HFFc6 (cell line): Measurements from ENCODE around the gene FBRSL1. TPM values are rescaled to one million over a fixed set of nuclear protein-coding genes. Genes with fewer than 3 reads are reported as not detected.
"Not testable (repeated sequence)": the region's sequence is repeated elsewhere in the genome, so short reads cannot be mapped to it uniquely, and the experiment has no call there.

Source experiments
- DNase-seq: peaks from one replicate; pipeline ENCODE4 v3.0.0-alpha.2; 2018
- H3K27ac Mint-ChIP-seq: 2 replicates; pipeline ENCODE4 v1.8.0; 2020; ENCODE audit warnings: mild to moderate bottlenecking, mixed read lengths
- H3K27me3 Mint-ChIP-seq: 2 replicates; pipeline ENCODE4 v1.8.0; 2021; ENCODE audit warnings: mild to moderate bottlenecking, moderate library complexity, mixed read lengths; ENCODE audit not compliant: insufficient read depth
- H3K36me3 Mint-ChIP-seq: 2 replicates; pipeline ENCODE4 v1.8.0; 2021; ENCODE audit warnings: low read depth, mixed read lengths
- H3K4me1 Mint-ChIP-seq: 2 replicates; pipeline ENCODE4 v1.8.0; 2020; ENCODE audit warnings: low read depth, mixed read lengths
- H3K4me3 Mint-ChIP-seq: 2 replicates; pipeline ENCODE4 v1.8.0; 2020; ENCODE audit warnings: mild to moderate bottlenecking, moderate library complexity, mixed read lengths
- H3K9me3 Mint-ChIP-seq: 2 replicates; pipeline ENCODE4 v1.8.0; 2020; ENCODE audit warnings: mild to moderate bottlenecking, mixed read lengths
- total RNA-seq, 6 experiments: library from RNA; stranded (reverse); fragmentation: NEBNext Ultra II Directional; extraction: Animal tissue kit (Norgen Biotek cat#: 25700); gene quantifications; 2 replicates in 1 of 6; 3 replicates in 5 of 6; pipeline ENCODE4 v1.2.3, GENCODE V29; 2021
- TF ChIP-seq, protein P1 (sequence below): fragments of 200-600 bp; sonication (generic); IDR thresholded peaks from 2 replicates; pipeline ENCODE4 v1.5.0; 2021; ENCODE audit warnings: antibody characterized with exemption, mild to moderate bottlenecking

Gene FBRSL1
- total RNA-seq, 6 experiments from 2014 or later, result 25.1 to 34.0 (median 30.1) TPM

DNA sequence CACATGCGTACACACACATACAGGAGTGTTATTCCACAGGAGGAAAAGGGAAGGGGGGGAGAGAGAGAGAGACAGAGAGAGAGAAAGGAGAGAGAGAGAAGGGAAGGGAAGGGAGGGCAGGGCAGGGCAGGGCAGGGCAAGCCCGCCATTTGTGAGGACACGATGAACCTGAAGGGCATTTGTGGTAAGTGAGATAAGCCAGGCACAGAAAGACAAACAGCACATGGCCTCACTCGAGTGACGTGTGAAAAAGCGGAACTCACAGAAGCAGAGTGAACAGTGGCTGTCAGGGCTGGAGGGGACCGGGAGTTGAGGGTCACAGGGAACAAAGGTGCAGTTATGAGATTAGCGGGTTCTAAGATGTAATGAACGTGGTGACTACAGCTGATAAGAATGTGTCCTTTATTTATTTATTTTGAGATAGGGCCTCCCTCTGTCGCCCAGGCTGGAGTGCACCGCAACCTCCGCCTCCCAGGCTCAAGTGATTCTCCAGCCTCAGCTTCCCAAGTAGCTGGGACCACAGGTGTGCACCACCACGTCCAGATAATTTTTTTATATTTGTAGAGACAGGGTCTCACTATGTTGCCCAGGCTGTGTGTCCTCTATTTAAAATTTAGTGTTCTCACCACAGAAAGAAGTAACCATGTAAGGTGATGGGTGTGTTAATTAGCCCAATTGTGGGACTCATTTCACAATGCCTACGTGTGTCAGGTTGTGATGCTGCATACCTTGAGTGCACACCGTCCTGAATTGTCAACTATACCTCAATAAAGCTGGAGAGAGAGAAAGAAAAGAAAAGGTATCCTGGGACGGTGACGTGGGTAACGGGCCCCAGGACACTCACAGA is 18.7 kb upstream of the FBRSL1 start:
- TF ChIP-seq, protein P1, sequence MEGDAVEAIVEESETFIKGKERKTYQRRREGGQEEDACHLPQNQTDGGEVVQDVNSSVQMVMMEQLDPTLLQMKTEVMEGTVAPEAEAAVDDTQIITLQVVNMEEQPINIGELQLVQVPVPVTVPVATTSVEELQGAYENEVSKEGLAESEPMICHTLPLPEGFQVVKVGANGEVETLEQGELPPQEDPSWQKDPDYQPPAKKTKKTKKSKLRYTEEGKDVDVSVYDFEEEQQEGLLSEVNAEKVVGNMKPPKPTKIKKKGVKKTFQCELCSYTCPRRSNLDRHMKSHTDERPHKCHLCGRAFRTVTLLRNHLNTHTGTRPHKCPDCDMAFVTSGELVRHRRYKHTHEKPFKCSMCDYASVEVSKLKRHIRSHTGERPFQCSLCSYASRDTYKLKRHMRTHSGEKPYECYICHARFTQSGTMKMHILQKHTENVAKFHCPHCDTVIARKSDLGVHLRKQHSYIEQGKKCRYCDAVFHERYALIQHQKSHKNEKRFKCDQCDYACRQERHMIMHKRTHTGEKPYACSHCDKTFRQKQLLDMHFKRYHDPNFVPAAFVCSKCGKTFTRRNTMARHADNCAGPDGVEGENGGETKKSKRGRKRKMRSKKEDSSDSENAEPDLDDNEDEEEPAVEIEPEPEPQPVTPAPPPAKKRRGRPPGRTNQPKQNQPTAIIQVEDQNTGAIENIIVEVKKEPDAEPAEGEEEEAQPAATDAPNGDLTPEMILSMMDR, result no peak
- H3K27me3 Mint-ChIP-seq, result peaks cover 16% of the 10 kb centered on the region
- no peak for DNase-seq
- H3K36me3 Mint-ChIP-seq, result peaks cover 4% of the 10 kb centered on the region; the same call in 1 of the 2 replicates
- no peak overlapping the region for H3K4me3 Mint-ChIP-seq
- H3K9me3 Mint-ChIP-seq, result peaks cover 6% of the 10 kb centered on the region
- H3K27ac Mint-ChIP-seq, result no peak overlapping the region
- H3K4me1 Mint-ChIP-seq, result no peaks in the 10 kb centered on the region

DNA sequence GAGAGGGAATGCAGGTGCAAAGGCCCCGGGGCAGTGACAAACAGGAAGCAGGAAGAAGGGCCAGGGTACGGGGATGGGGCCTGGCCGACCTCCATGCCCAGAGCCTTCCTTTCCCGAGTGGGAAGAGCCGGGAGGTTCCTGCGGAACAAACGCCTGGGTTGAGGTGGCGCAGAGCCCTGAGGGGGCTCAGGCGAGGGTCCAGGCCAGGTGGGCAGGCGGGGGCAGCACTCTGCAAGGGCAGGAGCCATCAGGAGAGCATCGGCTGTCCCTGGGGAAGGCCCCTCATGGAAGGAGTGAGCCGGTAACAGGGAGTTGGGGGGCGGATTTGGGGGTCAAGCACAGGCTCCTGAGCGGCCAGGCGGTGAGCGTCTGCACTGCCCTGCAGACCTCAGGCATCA is 18.1 kb upstream of the FBRSL1 start:
- Mint-ChIP-seq H3K27me3 (peaks cover 16% of the 10 kb centered on the region), H3K4me1 (no peaks in the 10 kb centered on the region), H3K36me3 (peaks cover 4% of the 10 kb centered on the region; the same call in 1 of the 2 replicates), H3K4me3 (no peak overlapping the region), H3K9me3 (peaks cover 8% of the 10 kb centered on the region), H3K27ac (no peak overlapping the region)
- TF ChIP-seq, protein P1, result no peak
- no peak for DNase-seq

DNA sequence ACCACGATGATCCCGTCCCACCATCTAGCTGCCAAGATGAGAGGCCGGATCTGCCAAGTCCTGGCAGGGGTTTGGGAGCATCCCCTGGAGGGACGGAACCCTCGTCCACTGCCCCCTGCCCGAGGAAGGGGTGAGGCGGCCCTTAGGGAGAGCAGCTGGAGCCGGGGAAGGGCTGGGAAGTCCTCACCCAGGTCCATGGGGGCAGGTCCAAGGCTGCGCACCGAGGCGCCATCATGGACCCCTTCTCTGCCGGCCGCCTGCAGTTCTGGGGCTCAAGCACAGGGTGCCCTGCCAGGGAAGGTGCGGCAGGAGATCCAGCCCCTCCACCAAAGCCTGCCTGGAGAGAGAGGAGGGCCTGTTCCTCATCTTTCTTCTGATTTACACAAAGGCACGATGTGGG is 17.6 kb upstream of the FBRSL1 start:
- no peak for DNase-seq
- H3K27me3 Mint-ChIP-seq, result peaks cover 16% of the 10 kb centered on the region
- peaks cover 4% of the 10 kb centered on the region; the same call in 1 of the 2 replicates for H3K36me3 Mint-ChIP-seq
- H3K9me3 Mint-ChIP-seq, result peaks cover 8% of the 10 kb centered on the region
- TF ChIP-seq, protein P1, result no peak
- no peak overlapping the region for H3K4me3 Mint-ChIP-seq
- H3K27ac Mint-ChIP-seq, result no peak overlapping the region
- H3K4me1 Mint-ChIP-seq, result no peaks in the 10 kb centered on the region

DNA sequence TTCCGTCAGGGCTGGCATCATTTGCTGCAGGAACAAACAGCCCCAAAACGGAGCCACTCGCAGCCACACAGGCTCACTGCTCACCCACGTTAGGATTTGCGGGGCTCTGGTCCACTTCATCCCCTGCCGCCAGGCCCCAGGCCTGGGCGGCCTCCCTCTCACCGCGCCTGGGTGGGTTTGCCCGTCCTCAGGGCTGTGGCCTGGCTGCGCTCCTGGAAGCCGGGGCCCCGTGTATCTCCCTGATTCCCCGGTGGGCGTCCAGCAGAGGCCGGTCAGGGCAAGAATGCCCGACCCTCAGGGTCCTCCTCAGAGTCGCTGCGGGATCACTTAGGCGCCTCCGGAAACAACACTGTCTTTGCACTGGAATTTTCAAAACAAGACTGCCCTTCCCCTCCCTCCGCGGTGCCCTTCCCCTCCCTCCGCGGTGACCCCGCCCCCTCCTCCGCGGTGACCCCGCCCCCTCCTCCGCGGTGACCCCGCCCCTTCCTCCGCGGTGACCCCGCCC is 15.7 kb upstream of the FBRSL1 start:
- no peak overlapping the region for H3K27ac Mint-ChIP-seq
- TF ChIP-seq, protein P1, result no peak
- H3K4me3 Mint-ChIP-seq, result no peak overlapping the region
- peaks cover 14% of the 10 kb centered on the region for H3K27me3 Mint-ChIP-seq
- H3K9me3 Mint-ChIP-seq, result peaks cover 8% of the 10 kb centered on the region
- no peak for DNase-seq
- H3K36me3 Mint-ChIP-seq, result peaks cover 4% of the 10 kb centered on the region; the same call in 1 of the 2 replicates
- no peaks in the 10 kb centered on the region for H3K4me1 Mint-ChIP-seq

DNA sequence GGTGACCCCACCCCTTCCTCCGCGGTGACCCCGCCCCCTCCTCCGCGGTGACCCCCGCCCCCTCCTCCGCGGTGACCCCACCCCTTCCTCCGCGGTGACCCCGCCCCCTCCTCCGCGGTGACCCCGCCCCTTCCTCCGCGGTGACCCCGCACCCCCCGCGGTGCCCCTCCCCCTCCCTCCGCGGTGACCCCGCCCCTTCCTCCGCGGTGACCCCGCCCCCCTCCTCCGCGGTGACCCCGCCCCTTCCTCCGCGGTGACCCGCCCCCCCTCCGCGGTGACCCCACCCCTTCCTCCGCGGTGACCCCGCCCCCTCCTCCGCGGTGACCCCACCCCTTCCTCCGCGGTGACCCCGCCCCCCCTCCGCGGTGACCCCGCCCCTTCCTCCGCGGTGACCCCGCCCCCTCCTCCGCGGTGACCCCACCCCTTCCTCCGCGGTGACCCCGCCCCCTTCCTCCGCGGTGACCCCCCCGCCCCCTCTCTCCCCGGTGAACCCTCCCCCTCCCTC is 15.1 kb upstream of the FBRSL1 start:
- peaks cover 14% of the 10 kb centered on the region for H3K27me3 Mint-ChIP-seq
- not testable (repeated sequence) for H3K4me1 Mint-ChIP-seq, H3K36me3 Mint-ChIP-seq, DNase-seq, H3K27ac Mint-ChIP-seq, H3K4me3 Mint-ChIP-seq, H3K9me3 Mint-ChIP-seq
